GM18499 (cell line): ENCODE data around the gene ALDH16A1.
A peak's percentile ranks its signal among the peaks of the same experiment; 100 is the strongest.
"Not testable (repeated sequence)": the region's sequence is repeated elsewhere in the genome, so short reads cannot be mapped to it uniquely, and the experiment has no call there.

Experiments
- ATAC-seq: cut with Tn5 transposase; IDR thresholded peaks from one replicate; pipeline ENCODE4 v1.9.1; 2021; ENCODE audit warnings: moderate number of reproducible peaks; ENCODE audit not compliant: insufficient read depth, unreplicated experiment

Gene ALDH16A1

DNA sequence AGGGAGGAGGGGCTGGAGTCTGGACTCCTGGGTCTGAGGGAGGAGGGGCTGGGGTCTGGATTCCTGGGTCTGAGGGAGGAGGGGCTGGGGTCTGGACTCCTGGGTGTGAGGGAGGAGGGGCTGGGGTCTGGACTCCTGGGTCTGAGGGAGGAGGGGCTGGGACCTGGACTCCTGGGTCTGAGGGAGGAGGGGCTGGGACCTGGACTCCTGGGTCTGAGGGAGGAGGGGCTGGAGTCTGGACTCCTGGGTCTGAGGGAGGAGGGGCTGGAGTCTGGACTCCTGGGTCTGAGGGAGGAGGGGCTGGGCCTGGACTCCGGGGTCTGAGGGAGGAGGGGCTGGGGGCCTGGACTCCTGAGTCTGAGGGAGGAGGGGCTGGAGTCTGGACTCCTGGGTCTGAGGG lies 8.1 kb downstream of the ALDH16A1 start:
- not testable (repeated sequence) for ATAC-seq

- ATAC-seq: no peak
These were observed 8.6 kb downstream of the ALDH16A1 start for GRCh38 chr19:49461656-49462055.

DNA sequence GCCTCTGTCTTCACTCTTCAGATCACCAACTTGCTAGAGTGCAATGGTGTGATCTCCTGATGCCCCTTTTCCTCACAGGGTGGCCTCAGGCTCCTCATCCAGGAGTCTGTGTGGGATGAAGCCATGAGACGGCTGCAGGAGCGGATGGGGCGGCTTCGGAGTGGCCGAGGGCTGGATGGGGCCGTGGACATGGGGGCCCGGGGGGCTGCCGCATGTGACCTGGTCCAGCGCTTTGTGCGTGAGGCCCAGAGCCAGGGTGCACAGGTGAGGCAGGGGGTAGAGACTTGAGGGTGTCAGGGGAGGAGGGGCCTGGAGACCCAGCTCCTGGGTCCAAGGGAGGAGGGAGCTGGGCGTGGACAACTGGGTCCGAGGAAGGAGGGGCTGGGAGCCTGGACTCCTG lies 9.5 kb downstream of the ALDH16A1 start:
- no peak for ATAC-seq

DNA sequence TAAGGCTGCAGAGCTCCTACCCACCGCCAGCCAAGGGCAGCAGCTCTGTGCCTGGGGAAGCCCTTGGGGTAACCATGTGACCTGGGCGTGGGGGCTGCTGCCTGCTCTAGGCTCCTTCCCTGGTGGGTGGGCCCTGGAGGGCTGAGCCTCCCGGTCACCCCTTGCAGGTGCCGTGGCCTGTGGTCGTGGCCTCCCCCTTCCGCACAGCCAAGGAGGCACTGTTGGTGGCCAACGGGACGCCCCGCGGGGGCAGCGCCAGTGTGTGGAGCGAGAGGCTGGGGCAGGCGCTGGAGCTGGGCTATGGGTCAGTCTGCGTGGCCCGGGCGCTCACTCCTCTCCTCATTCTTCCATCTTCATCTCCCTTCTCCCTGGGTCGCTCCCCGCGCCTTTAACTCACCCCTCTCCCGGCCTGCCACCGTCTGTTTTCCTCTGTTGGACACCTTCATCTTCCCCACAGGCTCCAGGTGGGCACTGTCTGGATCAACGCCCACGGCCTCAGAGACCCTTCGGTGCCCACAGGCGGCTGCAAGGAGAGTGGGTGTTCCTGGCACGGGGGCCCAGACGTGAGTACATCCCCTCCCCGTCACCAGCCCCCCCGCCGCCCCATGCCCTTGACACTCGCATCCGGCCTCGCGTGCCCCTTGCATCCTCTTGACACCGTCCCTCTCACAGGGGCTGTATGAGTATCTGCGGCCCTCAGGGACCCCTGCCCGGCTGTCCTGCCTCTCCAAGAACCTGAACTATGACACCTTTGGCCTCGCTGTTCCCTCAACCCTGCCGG lies 11.1 kb downstream of the ALDH16A1 start:
- ATAC-seq: no peak

DNA sequence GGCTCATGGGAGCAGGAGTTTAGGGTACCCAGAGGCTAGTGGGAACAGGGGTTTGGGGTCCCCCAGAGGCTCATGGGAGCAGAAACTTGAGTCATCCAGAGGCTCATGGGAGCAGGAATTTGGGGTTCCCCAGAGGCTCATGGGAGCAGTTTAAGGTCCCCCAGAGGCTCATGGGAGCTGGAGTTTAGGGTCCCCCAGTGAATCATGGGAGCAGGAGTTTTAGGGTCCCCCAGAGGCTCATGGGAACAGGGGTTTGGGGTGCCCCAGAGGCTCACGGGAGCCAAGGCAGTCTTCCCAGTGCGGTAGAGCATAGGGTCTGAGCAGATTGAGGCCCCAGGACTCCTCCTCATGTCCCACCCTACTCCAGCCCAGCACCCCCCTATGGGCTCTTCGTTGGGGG lies 12.3 kb downstream of the ALDH16A1 start:
- ATAC-seq: no peak

- no peak for ATAC-seq
These were observed 15.2 kb downstream of the ALDH16A1 start for GRCh38 chr19:49468199-49468598.

DNA sequence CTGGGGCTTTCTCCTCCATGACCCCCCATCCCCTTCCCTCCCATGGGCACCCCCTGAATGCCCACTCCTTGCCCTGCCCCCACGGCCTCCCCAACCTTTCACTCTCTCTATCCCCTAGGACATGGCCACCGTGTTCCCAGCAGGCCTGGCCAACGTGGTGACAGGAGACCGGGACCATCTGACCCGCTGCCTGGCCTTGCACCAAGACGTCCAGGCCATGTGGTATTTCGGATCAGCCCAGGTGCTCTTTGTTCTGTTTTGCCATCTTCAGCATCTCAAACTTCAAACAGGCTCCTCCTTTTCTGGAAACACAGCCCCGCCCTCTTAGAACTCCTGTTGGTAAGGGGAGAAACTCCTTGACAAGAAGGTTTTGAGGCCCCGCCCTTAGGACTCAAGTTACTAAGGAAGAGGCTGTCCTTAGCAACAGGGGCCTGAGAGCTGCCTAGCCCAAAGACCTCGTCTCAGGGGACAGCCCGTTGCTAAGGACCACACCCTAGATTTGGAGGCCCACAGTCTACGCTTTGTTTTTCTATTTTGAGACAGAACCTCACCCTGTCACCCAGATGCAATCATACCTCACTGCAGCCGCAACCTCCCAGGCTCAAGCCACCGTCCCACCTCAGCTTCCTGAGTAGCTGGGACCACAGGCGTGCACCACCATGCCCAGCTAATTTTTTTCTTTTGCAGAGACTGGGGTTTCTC lies 15.9 kb downstream of the ALDH16A1 start:
- ATAC-seq: peak; percentile 45

DNA sequence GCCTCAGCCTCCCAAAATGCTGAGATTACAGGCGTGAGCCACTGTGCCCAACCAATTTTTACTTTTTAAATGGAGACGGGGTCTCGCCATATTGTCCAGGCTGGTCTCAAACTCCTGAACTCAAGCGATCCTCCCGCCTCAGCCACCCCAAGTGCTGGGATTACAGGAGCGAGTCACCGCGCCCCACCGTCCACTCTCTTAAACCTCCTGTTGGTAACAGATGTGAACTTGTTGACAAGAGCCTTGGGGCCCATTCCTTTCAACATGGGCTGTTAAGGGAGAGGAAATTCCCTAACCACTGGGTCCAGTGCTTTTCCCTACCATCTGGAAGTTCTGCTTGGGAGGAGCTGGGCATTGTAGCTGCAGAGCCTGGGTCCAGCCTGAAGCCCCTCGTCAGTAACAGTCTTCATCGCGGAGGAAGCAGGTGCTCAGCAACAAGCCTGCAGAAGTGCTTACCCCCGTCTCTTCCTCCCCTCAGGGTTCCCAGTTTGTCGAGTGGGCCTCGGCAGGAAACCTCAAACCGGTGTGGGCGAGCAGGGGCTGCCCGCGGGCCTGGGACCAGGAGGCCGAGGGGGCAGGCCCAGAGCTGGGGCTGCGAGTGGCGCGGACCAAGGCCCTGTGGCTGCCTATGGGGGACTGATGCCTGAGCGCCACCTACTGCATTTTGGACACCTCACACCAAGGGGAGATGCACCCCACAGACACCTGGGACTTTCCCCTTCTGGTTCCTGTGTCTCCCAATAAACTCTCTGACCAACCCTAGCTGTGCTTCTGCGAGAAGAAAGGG lies 17.0 kb downstream of the ALDH16A1 start:
- ATAC-seq: no peak

GRCh38 chr19:49470615-49470978 lies 17.6 kb downstream of the ALDH16A1 start:
- no peak for ATAC-seq

GRCh38 chr19:49472936-49473335 lies 19.9 kb downstream of the ALDH16A1 start:
- no peak for ATAC-seq

DNA sequence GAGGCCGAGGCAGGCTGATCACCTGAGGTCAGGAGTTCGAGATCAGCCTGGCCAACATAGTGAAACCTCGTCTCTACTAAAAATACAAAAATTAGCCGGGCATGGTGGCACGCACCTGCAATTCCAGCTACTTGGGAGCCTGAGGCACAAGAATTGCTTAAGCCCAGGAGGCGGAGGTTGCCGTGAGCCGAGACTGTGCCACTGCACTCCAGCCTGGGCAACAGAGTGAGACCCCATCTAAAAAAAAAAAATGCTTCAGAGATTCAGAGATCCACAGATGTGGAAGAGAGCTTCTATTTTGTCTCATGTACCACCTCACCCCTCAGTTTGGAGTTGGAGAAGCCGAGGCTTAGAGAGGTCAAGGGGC lies 20.5 kb downstream of the ALDH16A1 start:
- ATAC-seq: not testable (repeated sequence)

DNA sequence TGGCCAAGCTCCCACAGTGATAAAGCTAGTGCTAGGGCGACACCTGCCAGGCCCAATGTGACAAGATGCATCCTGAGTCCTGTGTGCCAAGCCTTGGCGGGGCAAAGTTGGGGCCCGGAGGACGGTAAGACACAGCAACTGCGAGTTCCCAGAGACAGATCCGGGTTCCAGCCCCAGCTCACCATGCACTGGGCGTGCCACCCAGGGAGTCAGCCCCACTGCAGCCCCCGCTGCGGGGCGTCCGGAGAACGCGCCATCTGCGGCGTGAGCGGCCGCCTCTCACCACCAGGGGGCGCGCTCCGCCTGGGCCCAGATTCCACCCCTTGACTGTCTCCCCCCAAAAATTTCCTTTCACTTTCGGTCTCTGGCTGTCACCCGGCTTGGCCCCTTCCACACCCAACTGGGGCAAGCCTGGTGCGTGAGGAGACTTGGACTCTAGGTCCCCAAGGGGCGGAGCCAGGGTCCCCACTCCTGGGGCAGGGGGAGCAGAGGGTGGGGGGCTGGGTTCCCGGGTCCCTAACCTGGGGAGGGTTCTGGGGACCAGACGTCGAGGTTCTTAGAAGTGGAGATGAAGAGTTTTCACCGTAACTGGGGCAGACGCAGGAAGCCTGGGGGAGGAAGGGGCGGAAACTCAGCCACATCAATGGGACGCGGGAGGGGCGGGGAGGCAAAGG lies 21.0 kb downstream of the ALDH16A1 start, which contains the start of gene FLT3LG:
TSS of gene FLT3LG (plus strand) at position 348 of the 674 bp plus-strand sequence. CDS start 425 bp downstream, outside the sequence.
- no peak for ATAC-seq

GRCh38 chr19:49474542-49474924 lies 21.5 kb downstream of the ALDH16A1 start:
- no peak for ATAC-seq

DNA sequence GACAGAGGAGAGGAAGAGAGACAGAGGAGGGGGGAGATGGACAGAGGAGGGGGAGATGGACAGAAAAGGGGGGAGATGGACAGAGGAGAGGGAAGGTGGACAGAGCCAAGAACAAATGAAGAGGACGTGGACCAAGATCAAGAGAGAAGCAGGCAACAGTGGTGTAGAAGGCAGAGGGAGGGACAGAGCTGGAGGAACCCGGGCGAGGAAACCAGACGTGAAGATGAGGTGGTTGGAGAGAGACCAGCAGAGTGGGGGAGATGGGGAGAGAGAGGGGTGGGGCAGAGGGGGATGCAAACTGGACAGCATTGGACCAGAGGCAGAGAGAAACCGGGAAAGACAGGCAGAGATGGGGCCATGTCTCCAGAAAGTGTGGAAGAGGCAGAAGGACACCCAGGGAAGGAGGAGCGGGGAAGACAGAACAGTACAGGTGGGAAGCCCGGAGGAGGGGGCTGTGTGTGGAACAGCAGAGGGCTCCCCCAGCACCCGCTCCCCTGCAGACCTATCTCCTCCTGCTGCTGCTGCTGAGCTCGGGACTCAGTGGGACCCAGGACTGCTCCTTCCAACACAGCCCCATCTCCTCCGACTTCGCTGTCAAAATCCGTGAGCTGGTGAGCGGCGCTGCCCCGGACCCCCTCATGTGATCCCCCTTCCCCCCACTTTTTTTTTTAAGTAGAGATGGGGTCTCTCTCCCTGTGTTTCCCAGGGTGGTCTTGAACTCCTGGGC lies 22.3 kb downstream of the ALDH16A1 start:
- no peak for ATAC-seq

DNA sequence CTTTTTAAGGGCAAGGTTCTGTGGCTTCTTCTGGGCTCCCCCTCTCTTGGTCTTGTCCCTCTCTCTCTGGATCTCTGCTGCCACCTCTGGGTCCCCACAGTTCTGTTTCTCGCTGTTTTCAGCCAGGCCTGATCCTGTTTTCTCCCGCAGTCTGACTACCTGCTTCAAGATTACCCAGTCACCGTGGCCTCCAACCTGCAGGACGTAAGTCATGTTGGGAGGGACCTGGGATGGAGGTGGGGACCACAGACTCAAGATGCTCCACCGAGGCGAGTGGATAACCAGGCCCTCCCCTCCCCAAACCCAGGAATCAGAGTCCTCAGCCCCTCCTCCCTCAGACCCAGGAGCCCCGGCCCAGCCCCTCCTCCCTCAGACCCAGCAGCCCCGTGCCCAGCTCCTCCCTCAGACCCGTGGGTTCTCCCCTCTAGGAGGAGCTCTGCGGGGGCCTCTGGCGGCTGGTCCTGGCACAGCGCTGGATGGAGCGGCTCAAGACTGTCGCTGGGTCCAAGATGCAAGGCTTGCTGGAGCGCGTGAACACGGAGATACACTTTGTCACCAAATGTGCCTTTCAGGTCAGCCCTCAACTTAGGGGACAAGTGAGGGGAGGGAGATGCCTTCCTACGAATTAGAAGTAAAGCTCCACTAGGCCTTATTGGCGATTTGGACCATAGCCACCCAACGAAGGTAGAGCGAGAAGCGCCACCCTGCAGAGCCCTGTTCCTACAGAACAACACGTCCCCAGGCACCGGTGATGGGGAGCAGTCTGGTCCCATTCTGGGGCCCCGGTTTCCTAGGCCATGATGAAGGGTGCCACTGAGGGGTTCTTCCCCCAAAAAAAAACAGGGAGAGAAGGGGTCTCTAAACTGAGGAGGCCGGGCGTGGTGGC lies 23.2 kb downstream of the ALDH16A1 start:
- no peak for ATAC-seq

DNA sequence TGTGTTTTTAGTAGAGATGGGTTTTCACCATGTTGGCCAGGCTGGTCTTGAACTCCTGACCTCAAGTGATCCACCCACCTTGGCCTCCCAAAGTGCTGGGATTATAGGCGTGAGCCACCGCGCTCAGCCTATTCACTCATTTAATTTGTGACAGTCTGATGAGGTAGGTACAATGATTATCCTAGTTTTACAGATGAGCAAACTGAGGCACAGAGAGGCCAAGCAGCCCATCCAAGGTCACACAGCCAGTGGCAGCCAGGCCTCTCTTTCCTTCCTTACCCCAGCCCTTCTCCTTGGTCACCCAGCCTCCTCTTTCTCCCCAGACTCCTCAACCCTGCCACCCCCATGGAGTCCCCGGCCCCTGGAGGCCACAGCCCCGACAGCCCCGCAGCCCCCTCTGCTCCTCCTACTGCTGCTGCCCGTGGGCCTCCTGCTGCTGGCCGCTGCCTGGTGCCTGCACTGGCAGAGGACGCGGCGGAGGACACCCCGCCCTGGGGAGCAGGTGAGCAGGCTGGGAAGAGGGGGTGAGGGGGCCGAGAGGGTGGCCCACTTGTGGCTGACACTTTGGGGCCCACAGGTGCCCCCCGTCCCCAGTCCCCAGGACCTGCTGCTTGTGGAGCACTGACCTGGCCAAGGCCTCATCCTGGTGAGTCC lies 27.1 kb downstream of the ALDH16A1 start:
- no peak for ATAC-seq

- ATAC-seq: no peak
These were observed 28.1 kb downstream of the ALDH16A1 start for GRCh38 chr19:49481020-49481683.

DNA sequence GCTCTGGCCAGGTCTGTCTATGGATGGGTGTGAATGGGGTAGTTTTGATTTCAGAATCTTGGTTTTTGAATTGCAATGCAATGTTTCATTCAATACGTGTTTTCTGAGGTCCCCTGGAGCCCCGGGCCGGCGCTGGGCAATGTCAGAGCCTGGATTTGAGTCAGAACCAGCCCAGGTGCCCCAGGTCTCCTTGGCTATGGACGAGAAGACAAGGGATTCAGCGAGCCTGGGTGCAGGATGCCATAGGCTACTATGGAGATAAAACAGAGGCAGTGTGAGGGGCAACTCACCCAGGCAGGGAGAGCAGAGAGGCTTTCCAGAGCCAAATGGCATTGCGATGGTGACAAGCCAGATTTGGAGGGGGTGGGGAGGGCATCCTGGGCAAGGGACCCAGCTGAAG lies 33.2 kb downstream of the ALDH16A1 start:
- ATAC-seq: no peak
